HS-5 (cell line): Measurements from ENCODE around the gene ATXN7L2.

Experiments used
- DNase-seq: peaks from one replicate; pipeline ENCODE4 v3.0.0-alpha.2; 2012; ENCODE audit warnings: low read depth

ATXN7L2 gene

GRCh38 chr1:109498161-109498801, 14.6 kb downstream of the ATXN7L2 start:
- DNase-seq, result no peak

- no peak for DNase-seq
Measured at GRCh38 chr1:109499081-109499480, 15.4 kb downstream of the ATXN7L2 start.

GRCh38 chr1:109499661-109500536, 16.2 kb downstream of the ATXN7L2 start:
- no peak for DNase-seq

- DNase-seq, result no peak
Measured at GRCh38 chr1:109500941-109501381, 17.3 kb downstream of the ATXN7L2 start.

GRCh38 chr1:109501644-109502363, 18.1 kb downstream of the ATXN7L2 start:
- no peak for DNase-seq

GRCh38 chr1:109502364-109502851, 18.7 kb downstream of the ATXN7L2 start:
- DNase-seq, result no peak

GRCh38 chr1:109503935-109504334, 20.2 kb downstream of the ATXN7L2 start:
- DNase-seq, result no peak

GRCh38 chr1:109504974-109505373, 21.3 kb downstream of the ATXN7L2 start:
- no peak for DNase-seq

GRCh38 chr1:109508001-109508872, 24.5 kb downstream of the ATXN7L2 start:
- no peak for DNase-seq

- no peak for DNase-seq
Measured at GRCh38 chr1:109508873-109509175, 25.1 kb downstream of the ATXN7L2 start.

GRCh38 chr1:109509176-109510134, 25.8 kb downstream of the ATXN7L2 start, which contains the start of gene AMIGO1:
AMIGO1 (minus strand) TSS chr1:109509727; CDS start chr1:109508912, 815 bp downstream.
- no peak for DNase-seq

- no peak for DNase-seq
Measured at GRCh38 chr1:109513110-109513710, 29.5 kb downstream of the ATXN7L2 start.

- no peak for DNase-seq
Measured at GRCh38 chr1:109514846-109515245, 31.1 kb downstream of the ATXN7L2 start.

GRCh38 chr1:109516872-109517271, 33.2 kb downstream of the ATXN7L2 start:
- no peak for DNase-seq

- no peak for DNase-seq
Measured at GRCh38 chr1:109517337-109517736, 33.6 kb downstream of the ATXN7L2 start.

- DNase-seq, result no peak
Measured at GRCh38 chr1:109521002-109521951, 37.6 kb downstream of the ATXN7L2 start.

- DNase-seq, result no peak
Measured at GRCh38 chr1:109522026-109522425, 38.3 kb downstream of the ATXN7L2 start.

- no peak for DNase-seq
Measured at GRCh38 chr1:109523706-109524105, 40.0 kb downstream of the ATXN7L2 start.
